HFF-Myc (cell line): Measurements from ENCODE around the gene CLEC4D.

Source experiments
- DNase-seq: peaks from one replicate; pipeline ENCODE4 v3.0.0-alpha.2; 2011; ENCODE audit warnings: low read depth; ENCODE audit errors: extremely low read depth
- H3K4me3 ChIP-seq: replicated peaks from 2 replicates; pipeline ENCODE4 v1.5.1; 2011; ENCODE audit warnings: low read depth, mild to moderate bottlenecking, control low read depth, low read length
- CTCF ChIP-seq: IDR thresholded peaks from 2 replicates; pipeline ENCODE4 v1.5.1; 2012; ENCODE audit warnings: mild to moderate bottlenecking, low read depth, low read length, control low read depth; ENCODE audit errors: missing control alignments

CLEC4D gene

GRCh38 chr12:8507596-8507995 is 5.7 kb upstream of the CLEC4D start:
- no peak overlapping the region for H3K4me3 ChIP-seq
- DNase-seq = no peak
- TF ChIP-seq CTCF = no peak

GRCh38 chr12:8508223-8508622 is 5.1 kb upstream of the CLEC4D start:
- no peak for DNase-seq
- TF ChIP-seq CTCF = no peak
- no peak overlapping the region for H3K4me3 ChIP-seq

- no peak for TF ChIP-seq CTCF
- H3K4me3 ChIP-seq = no peak overlapping the region
- no peak for DNase-seq
Observed at GRCh38 chr12:8508910-8509841, 4.1 kb upstream of the CLEC4D start.

- DNase-seq = no peak
- no peak overlapping the region for H3K4me3 ChIP-seq
- no peak for TF ChIP-seq CTCF
Observed at GRCh38 chr12:8517971-8518370, 4.7 kb downstream of the CLEC4D start.

GRCh38 chr12:8519171-8519570 is 5.9 kb downstream of the CLEC4D start:
- TF ChIP-seq CTCF = no peak
- no peak overlapping the region for H3K4me3 ChIP-seq
- no peak for DNase-seq

GRCh38 chr12:8527250-8528130 is 14.2 kb downstream of the CLEC4D start:
- TF ChIP-seq CTCF = no peak
- no peak for DNase-seq
- H3K4me3 ChIP-seq = no peak overlapping the region
